Hypothalamus (tissue), 51 donors: ENCODE results near the gene TRMT11.
"Not testable (repeated sequence)": the region's sequence is repeated elsewhere in the genome, so short reads cannot be mapped to it uniquely, and the experiment has no call there.

Source experiments
- DNase-seq, 51 donors: peaks; one replicate each; lab custom pipeline; 2025; lab: John Stamatoyannopoulos, UW

TRMT11 gene

GRCh38 chr6:126040394-126040793, 54.1 kb downstream of the TRMT11 start:
- no peak for DNase-seq

GRCh38 chr6:126040826-126041225, 54.5 kb downstream of the TRMT11 start:
- no peak for DNase-seq

GRCh38 chr6:126041516-126041915, 55.2 kb downstream of the TRMT11 start:
- DNase-seq: no peak

- DNase-seq: no peak
These were observed 55.7 kb downstream of the TRMT11 start for GRCh38 chr6:126042001-126042419.

- no peak for DNase-seq
These were observed 61.3 kb downstream of the TRMT11 start for GRCh38 chr6:126047648-126048047.

- no peak for DNase-seq
These were observed 62.3 kb downstream of the TRMT11 start for GRCh38 chr6:126048635-126049034.

GRCh38 chr6:126050795-126051194, 64.5 kb downstream of the TRMT11 start:
- no peak for DNase-seq

- DNase-seq: no peak
These were observed 65.5 kb downstream of the TRMT11 start for GRCh38 chr6:126051791-126052190.

- DNase-seq: no peak
These were observed 66.1 kb downstream of the TRMT11 start for GRCh38 chr6:126052485-126052884.

GRCh38 chr6:126054258-126054702, 67.9 kb downstream of the TRMT11 start:
- DNase-seq: no peak

- no peak for DNase-seq
These were observed 68.5 kb downstream of the TRMT11 start for GRCh38 chr6:126054802-126055201.

- no peak for DNase-seq
These were observed 69.1 kb downstream of the TRMT11 start for GRCh38 chr6:126055449-126055848.

- no peak for DNase-seq
These were observed 70.1 kb downstream of the TRMT11 start for GRCh38 chr6:126056355-126057004.

GRCh38 chr6:126058085-126058484, 71.7 kb downstream of the TRMT11 start:
- not testable (repeated sequence) for DNase-seq

- DNase-seq: no peak
These were observed 74.1 kb downstream of the TRMT11 start for GRCh38 chr6:126060400-126060799.

GRCh38 chr6:126063512-126064146, 77.3 kb downstream of the TRMT11 start:
- no peak for DNase-seq

- no peak for DNase-seq
These were observed 78.0 kb downstream of the TRMT11 start for GRCh38 chr6:126064257-126064747.

GRCh38 chr6:126064748-126065401, 78.5 kb downstream of the TRMT11 start:
- DNase-seq: no peak

- no peak for DNase-seq
These were observed 80.0 kb downstream of the TRMT11 start for GRCh38 chr6:126066053-126067048.

- DNase-seq: no peak
These were observed 80.7 kb downstream of the TRMT11 start for GRCh38 chr6:126067073-126067472.
